NCI-H1417 treated with DMSO at 0.1 percent for 48 hours (cell line): ENCODE measurements around the gene GTF3C1.

Experiments used
- DNase-seq: peaks from one replicate; lab custom pipeline; 2025; lab: John Stamatoyannopoulos, UW

The GTF3C1 gene

DNA sequence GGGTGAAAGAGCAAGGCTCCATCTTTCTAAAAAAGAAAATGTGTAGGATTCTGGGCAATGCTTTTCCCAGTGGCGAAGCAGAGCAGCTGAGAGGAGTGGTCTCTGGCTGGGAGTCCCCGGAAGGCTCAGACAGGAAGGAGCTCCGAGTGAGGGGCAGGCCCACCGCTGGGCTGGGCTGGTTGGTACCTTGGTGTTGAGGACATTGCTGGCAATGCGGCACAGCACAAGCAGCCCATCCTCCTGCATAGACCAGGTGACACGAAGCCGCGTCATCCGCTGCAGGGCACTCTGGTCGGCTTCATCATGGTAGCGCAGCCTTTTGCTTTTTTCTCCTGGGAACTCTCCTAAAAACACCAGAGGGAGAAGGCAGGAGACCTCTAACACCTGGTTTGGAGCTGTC is 63.9 kb downstream of the GTF3C1 start:
- no peak for DNase-seq

DNA sequence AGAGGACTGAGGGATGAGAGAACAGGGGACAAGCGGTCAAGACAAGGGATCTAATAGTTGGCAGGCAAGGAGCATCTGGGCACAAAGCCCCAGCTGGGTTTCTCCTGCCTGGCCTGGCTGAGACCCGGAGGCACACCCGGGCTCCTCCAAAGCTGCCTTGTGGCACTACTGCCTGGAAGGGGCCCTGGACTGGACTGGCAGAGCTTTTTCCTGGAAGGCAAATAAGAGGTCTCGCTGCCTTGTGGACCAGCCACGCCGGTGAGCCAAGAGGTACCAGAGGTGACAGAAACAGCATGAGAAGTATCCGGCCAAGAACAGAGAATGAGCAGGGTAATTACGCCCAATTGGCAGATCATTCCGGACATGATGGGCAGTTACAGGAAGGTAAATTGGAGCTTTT is 64.6 kb downstream of the GTF3C1 start:
- no peak for DNase-seq

DNA sequence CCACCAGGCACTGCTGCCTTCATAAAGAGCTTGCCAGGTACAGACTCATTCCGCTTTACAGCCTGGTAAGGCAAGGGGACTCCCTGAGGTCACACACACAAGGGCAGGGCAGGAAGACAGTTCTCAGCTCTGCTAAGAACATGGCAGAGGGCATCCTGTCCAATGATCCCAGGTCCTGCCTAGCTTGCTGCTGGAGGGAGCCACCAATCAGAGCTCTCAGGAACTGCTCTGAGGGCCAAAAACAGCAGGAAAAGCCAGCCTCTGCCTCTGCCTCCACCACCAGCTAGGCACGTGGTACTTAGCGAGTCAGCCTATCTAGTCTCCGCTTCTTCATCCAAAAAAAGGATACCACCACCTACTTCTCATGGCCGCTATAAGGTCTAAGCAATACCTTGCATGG is 66.1 kb downstream of the GTF3C1 start:
- DNase-seq, result no peak

DNA sequence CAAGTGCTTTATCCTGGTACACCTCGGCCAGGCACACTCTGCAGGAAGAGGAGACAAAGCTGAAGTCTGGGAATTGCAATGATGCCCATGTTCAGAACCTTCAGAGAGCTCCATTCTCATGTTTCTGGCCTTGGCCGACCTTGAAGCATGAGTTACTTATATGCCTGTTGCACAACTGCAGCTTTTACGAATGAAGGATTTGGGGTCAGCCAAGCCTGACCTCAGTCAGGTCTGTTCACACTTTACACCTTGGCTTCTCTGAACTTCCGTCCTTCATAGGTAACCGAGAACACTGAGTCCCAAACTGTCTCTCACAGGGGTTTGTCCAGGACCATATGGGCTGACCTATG is 66.7 kb downstream of the GTF3C1 start:
- no peak for DNase-seq

DNA sequence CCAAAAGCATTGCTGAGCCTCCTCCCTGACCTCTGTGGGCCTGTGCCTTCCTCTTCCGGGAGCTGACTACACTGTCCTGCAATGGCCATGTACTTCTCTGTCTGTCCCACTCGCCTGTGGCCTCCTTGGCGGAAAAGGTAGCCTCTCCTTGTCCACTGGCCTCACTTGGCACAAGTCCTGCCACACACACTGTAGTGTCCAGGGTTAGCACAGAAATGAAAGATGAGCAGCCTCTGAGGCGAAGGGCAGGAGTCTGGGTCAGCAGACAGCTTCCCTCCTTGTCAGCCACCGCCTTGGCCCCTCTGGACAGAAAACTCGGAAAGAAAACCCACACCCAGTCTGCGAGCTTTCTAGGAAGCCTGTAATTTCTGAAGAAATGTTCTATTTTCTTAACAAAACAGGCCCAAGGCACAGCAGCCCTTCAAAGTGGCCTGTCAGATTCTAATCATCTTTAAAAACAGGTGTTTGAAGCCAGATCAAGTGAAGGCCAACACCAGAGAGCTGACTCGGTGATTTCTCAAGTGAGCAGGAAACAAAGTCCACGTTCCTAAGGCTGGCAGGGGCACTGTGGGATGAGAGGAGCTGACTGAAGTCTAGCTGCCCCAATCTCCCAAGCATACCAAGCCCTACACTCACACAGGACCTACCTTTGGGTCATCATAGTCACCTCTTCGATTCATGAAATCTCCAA is 67.2 kb downstream of the GTF3C1 start:
- DNase-seq, result no peak

DNA sequence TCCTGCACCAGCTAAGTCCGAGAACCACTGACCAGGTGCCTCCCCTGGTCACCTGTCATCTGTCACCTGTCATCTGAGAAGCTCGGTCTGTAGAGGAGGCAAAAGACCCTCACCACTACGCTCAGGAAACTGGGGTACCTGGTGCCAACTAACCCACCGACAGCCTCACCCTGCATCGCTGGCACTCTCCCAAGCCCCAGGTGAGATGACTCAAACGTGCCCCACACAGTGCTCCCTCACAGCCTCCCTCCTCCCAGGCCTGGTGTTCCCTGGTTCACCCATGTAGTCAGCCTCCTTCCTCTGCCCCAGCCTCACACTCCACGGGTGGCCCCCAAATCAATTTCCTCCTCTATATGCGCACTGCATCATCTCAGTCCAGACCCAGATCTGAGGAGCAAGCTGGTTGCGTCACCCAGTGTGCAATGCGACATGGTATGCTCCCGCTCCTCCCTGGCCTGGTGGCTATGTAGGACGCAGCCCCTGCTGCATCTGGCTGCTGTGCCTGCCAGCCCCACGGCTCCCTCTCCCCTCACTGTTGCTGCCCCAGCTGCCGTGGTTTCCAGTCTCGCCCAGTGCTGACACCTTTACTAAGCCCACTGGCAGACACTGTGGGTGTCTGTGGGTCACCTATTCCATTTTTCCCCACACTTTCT is 68.3 kb downstream of the GTF3C1 start:
- no peak for DNase-seq

DNA sequence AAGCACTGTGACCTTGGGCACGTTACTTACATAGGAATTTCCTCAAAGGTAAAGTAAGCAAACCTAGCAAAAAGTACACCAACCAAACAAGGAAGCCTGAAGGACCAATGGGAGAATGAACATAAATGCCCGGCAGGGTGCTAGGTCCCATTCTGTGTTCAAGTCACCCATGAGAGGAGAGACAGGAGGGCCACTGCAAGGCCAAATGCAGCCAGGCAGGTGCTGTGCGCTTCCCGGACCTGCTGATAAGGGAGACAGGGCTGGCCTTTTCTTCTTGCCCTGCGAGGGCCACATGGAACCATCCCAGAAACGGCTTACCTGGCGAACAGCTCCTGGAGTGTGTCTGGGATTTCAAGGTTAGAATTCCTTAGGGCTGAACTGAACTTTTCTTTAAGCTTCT is 69.0 kb downstream of the GTF3C1 start:
- DNase-seq, result no peak

DNA sequence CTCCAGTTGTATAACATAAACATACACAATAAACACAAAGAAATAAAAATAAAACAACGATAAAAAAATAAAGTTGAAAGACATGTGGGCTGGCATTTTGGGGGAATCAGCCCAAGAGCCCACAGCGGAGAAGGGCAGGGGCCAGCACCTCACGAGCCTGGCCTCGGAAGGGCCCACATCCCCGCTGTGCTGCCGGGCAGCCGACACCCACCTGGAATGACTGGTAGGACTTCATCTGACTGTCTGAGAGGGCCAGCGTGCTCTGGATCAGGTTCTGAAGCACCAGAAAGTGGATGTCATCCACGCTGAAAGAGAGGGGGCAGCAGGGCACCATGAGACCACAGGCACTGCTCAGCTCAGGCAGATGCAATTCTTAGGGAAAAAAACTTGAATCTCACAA is 73.5 kb downstream of the GTF3C1 start:
- no peak for DNase-seq

DNA sequence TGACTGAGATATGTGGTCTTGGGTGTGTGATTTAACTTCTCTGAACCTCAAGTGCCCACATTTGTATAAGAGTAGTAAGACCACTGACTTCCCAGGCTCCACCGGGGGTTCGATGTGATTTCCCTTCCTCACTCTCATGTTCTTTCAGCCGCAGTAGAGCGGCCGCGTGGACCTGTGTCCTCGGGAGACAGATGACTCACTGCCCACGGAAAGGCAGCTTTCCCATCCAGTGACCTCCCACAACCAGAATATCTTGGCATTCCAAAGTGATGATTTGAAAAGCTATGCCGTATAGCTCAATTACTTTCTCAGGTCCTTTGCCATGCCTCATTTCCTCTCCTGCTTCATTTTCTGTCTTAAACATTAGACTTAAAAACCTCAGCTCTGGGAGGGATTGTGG is 74.2 kb downstream of the GTF3C1 start:
- no peak for DNase-seq

DNA sequence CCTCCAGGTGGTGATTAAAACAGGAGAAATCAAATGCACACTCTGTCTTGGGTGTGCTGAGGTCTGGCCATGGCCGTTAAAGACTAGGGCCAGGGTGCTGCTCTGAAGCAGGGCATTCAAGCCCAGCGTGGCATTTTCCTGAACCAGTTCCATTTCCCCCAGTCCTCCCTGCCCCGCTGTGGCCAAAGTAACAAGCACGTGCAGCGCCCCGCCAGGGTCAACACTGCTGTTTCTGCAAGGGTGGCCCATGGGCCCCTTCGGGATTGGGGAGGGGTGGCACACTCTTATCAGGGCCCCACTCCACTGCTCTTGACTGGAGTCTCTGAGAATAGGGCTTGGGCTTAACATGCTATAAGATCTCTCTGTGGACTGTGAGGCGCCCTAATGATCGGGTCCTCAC is 74.8 kb downstream of the GTF3C1 start:
- DNase-seq, result no peak

DNA sequence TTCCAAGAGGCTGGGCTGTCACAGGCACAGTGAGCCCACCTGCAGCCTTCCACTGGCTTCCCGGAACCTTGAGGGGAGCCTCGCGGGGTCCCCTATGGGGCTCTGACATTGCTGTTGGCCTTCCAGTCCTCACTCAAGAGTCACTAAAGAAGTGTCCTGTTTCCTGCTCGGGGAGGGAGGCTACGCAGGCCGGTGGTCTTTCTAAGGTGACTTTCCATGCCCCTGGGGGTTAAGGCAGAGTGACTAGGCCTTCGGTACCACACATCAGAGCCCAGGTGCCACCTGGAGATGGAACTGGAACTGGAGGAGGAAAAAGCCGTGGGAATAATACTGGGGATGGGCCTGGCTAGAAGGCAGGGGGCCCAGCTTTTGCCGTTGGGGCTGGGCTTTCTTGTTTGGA is 75.7 kb downstream of the GTF3C1 start:
- DNase-seq, result no peak

DNA sequence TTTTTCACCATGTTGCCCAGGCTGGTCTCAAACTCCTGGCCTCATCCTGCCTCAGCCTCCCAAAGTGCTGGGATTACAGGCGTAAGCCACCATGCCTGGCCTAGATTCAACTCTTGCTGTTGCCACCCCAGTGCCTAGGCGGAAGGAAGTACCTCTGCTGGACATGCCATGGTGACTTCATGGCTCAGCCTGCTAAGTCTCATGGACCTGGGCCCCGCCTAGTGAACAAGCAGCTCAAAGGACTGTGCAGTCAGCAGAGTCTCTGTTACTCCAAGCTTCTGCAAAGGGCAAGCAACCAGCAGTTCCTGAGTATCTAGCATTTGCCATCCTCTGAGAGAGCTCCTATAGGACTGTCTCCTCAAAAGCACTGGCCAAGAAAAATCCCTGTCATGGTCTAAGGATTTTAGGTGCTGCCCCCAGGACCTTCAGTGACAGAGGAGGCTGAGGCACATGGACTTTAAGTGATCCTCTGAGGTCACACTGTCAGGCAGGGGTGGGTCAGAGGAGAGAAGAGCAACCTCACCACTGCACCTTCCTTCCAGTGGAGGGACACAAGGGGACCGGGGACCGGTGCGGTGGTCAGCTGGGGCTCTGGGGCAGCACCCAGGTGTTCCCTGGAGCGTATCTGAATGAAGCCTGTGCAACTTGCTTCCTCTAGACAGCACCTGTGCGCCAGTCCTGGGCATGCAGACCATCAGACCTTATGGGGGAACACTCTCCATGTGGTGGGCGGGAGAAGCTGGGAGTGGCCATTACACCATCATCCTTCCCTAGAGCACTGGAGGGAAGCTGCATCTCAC is 76.4 kb downstream of the GTF3C1 start:
- DNase-seq, result no peak

DNA sequence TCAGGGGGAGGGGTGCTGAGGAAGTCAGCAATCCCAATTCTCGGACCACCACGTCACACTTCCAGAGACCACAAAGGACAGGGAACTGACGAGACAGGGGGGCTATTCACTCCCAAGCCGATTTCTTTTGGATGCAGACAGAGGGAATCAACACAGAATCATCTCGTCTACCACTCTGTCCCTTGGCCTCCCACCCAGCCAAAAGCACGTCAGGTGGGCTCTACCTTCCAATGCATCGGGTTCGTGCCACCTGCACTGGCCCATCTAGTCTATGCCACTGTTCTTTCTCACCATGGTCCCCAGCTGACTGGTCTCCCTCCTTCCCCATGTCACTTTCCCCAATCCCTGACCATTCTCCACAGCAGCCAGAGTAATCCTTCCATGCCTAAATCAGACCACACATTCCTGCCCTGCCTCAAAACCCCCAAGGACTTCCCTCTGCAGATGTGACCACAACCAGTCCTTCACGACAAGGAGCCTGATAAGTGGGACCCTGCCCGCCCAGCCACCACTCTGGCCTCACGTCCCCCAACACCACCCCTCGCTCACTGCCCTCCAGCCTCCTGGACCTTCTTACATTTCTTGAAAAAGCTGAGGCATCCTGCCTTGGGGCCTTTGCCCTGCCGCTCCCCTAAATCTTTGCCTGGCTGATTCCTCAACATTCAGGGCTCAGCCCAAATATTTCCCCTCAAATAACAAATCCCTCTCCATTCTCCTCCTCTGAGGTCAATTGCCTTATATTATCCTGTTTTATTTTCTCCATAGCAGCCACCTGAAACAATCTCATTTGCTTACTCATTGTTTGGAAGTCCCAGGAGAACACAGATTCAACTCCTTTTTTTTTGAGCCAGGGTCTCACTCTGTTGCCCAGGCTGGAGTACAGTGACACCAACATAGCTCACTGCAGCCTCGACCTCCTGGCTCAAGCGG is 77.4 kb downstream of the GTF3C1 start:
- DNase-seq, result no peak

DNA sequence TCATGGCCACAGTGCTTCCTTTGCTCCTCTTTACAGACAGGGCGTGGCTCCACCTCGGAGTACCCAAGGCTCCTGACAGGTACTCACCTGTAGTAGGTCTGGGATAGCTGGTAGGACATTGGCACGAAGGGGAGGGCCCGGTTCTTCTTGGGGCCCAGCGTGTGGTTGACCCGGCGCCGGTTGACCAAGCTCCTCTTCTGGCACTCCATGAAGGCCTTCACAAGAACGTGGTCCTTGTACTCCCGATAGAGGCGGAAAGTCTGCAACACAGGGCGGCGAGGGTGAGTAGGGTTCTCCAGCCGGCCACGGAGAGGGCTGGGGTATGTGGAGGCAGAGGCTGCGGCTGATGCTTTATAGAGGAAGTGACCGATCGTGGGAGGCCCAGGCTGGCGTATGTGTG is 78.1 kb downstream of the GTF3C1 start:
- no peak for DNase-seq

DNA sequence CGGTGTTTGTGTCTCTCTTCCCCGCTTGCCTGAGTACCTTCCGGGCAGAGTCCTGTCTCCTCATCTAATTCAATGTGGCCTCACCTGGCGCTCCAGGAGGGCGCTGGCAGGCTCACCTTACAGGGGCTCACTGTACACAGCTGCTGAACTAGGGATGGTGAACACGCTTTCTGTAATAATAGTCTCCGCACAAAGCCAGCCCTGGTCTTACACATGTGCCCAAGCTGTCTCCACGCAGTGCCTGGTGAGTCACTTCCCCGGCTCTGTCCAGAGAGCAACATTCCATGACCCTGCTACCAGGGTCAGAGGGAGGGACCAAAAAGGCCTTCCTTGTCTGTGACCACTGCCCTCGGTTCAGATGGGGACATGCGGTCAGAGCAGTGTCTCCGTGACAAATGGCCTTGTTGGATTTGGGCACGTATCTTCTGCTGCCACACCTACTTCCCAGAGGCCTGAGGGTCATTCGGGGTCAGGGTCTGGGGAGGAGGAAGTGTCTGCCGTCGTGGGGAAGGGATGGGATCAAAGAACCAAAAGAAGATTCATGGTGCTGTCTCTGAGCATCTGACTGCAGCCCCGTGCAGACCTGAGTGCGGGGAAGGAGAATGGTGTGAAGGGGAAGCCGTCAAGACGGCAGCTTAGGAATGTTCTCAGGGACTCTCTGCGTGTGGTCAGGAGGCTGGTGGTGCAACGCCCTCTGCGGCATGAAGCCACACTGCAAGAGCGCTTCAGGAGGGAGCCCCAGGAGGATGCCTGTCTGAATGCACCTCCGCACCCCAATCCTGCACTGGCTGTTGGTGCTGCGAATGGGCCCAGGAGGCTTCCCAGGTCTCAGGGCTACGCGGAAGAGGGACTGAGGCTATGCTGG is 78.9 kb downstream of the GTF3C1 start:
- DNase-seq, result no peak

DNA sequence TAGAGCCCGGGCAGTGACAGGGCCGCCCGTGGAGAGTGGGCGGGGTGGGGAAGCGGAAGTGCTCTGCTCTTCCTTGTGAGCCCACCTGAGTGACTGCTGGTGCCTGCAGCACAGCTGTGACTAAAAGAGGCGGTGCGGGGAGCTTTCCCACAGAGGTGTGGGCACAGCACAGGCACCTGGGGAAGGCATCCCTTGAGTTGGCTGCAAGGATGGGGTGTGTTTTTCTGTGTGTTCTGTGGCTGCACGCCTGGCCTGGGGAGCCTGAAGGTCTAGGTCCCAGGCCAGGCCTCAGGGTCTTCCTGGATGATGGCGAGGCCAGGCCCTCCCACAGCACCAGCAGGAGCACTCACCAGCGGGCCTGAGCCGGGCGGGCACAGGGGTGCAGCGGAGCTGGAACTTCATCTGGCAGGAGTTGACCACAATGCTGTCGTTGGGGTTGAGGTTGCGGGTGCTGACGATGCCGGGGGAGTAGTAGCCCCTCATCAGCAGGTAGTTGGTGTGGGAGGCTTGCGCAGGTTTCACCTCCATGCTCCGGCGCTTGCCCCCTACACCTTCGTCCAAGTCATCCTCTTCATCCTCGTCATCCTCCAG is 80.7 kb downstream of the GTF3C1 start:
- no peak for DNase-seq

DNA sequence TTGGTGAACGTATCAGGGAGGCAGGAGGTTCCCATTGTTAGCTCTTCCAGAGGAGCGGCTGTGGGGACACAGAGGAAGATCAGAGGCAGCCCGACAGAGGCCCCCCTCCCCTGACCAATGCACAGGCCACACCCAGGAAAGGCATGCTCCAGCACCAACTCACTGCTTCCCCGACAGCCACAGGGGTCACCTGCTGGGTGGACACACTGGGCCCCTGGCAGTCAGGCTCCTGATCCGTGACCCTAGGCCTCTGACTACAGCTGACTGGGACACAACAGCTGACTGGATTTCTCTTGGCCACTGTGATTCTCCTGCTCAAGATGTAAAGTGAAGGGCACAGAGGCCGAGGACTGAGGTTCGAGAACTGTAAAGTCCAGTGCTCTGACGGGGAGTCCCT is 84.2 kb downstream of the GTF3C1 start:
- no peak for DNase-seq

DNA sequence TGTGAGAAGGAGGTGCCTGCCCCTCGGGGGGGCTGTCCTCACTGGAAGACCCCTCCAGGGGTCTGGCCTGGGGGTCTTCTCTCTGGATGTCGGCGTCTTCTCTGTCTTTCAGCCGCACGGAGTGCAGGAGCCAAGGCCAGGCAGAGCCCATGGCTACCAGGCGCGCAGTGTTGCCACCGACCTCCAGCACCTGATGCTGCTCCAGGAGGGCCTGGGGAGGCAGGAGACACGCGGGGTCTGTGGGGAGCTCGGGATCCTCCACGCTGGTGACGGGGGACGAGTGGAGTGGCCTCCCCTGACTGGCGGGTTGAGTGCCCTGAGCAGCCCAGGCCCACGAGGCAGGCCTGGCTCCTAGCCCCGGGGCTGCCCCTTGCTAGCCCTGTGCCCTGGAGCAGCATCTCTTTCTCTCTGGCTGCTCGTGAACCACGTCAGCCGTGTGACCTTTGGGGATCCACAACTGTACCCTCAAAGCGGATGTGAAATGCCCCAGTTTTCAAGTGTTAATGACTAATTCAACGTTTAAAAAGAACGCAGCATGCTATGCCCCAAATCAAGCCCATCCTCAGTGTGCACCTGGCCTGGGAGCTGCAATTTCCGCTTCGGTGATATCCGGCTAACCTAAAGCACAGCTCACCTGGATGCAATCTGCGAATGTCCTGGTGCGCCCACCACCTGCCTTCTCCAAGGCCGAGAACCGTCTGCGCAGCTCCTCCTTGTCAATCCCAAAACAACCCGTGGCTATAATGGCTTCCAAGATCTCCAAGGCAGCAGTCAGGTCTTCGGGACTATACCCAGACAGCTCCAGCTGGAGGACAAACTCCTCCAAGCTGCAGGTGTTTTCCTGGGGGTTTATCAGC is 84.9 kb downstream of the GTF3C1 start:
- DNase-seq, result no peak

DNA sequence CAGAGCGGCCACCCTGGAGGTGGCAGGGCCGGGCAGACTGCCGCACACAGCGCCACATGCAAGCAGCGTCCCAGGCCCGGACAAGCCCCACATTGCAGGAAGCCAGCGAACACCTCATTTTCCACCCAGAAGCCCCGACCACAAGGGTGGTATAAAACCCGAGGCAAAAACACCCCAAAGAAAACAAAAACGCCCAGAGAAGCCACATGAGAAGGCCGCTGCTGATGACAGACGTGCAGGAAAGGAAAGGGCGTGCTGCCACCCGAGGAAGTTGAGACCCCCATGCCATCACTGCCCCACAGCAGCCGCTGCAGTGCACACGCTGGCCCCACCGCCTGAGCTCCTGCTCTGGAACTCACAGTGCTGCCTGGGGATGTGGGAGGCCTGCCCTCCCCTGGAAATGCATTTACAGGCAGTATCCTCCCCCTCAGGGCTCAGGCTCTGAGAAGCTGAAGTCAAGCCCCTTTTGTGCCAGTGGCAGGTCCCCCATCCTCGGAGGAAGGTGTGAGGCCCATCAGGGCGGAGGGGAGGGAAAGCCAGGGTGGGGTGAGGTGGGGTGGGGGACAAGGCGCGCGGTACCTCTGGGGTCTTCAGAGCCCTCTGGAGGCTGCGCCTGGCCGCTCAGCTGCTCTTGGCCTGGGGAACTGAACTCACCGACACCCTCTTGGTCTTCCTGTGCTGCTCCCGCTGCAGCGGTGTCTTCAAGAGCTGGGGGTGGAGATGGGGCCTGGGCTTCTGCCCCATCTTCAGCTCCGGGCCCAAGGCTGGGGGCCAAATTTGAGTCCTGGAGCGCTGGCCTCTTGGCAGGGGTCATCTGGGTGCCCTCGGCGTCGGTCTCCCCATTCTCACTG is 85.7 kb downstream of the GTF3C1 start:
- no peak for DNase-seq
